HG02973 (cell line): ENCODE data around the gene FRAT1.
"Not testable (repeated sequence)": the region's sequence is repeated elsewhere in the genome, so short reads cannot be mapped to it uniquely, and the experiment has no call there.

Experiments used
- ATAC-seq: cut with Tn5 transposase; IDR thresholded peaks from one replicate; pipeline ENCODE4 v1.9.1; 2021; ENCODE audit warnings: moderate library complexity; ENCODE audit not compliant: unreplicated experiment

FRAT1 gene

DNA sequence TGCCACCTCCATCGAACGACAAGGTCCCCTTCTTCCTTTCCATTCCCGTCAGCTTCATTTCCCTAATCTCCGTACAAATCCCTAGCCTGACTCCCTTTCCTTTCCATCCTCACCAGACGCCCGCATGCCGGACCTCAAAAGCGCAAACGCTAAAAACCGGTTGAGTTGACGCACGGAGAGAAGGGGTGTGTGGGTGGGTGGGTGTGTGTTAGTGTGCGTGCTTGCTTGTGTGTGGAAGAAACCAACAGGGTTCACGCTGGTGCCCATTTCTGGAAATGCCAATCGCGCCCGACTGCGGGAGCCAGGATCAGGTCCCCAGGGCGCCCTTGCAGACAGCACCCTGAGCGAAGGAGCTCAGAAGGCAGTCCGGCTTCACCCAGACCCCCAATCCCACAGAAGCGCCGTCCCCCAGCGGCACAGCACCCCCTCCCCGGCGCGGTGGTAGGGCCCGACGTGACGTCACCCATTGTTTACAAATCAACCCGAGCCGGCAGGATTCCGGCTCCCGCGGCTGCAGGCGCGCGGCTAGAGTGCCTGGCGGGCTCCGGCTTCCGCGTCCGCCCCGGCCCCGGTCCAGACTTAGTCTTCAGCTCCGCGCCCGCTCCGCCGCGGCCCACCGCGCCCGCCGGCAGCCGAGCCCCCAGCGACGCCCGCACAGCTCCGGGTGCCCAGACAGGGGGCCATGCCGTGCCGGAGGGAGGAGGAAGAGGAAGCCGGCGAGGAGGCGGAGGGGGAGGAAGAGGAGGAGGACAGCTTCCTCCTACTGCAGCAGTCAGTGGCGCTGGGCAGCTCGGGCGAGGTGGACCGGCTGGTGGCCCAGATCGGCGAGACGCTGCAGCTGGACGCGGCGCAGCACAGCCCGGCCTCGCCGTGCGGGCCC lies at the start of gene FRAT1:
Gene FRAT1 (plus strand): TSS at position 500 of the 880 bp plus-strand sequence. CDS start 183 bp downstream, at position 683.
- peak; percentile 76 for ATAC-seq

- ATAC-seq, result no peak
These were observed 48.4 kb upstream of the FRAT1 start for GRCh38 chr10:97270523-97271154.

DNA sequence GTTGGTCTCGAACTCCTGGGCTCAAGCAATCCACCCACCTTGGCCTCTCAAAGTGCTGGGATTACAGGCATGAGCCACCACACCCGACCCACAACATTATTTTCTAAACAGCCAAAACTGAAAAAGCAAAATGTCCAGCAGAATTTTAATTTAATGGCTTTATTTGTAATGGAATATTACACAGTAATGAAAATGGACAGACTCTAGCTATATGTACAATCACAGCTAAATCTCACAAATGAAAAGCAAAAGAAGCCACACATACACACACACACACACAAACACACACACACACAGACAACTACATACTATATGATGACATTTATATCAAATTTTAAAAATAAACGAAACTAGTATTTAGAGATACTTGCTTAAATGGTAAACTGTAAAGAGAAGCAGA lies 45.4 kb upstream of the FRAT1 start:
- no peak for ATAC-seq

DNA sequence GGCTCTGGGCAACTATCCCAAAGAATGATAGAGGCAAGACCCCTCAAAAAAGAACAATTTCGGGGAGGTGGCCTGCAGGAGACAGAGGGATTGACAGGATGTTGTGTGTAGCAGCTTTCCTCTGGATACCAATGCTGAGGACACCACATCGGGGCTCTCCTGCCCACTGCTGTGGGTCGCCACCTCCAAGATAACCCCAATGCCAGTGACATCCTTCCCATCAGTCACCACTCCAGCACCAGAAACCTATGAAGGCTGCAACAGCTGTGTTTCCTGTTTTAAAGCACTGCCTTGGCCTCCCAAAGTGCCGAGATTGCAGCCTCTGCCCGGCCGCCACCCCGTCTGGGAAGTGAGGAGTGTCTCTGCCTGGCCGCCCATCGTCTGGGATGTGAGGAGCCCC lies 44.2 kb upstream of the FRAT1 start:
- no peak for ATAC-seq

- no peak for ATAC-seq
These were observed 41.5 kb upstream of the FRAT1 start for GRCh38 chr10:97277551-97277950.

DNA sequence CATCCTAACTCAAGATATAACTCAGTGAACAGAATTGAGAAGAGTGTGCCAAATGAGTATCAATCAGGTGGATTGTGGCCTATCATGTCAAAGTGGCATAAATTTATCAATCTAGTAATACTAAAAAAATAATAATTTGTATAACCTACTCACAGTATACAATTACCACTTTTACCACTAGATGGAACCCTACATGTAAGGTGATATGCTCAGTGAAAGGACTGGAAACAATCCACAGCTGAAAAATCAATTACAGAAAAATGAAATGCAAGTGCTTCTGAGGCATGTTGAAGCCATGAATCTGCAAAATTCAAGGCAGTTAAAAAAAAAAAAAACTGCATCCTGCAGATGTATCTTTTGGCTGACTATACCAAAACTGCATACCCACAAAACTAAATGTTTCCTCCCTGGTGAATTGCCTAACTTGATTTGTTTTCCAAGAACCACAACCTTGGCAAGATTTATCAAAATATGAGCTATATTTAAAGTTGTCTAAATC lies 40.5 kb upstream of the FRAT1 start:
- no peak for ATAC-seq

- no peak for ATAC-seq
These were observed 39.8 kb upstream of the FRAT1 start for GRCh38 chr10:97279121-97279815.

DNA sequence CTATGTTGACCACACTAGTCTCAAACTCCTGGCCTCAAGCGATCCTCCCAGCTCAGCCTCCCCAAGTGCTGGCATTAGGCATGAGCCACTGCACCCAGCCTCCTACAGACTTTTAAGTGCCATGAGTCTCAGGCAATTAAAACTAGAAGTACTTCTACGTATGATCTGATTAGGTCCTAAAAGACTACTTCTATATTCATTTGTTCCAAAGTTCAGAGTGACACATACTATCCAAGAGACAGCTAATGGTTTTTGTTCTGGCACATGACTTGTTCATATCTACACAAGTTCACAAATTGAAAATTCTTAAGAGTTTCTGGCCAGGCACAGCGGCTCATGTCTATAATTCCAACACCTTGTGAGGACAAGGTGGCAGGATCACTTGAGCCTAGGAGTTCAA lies 38.3 kb upstream of the FRAT1 start:
- ATAC-seq, result no peak

- ATAC-seq, result not testable (repeated sequence)
These were observed 29.0 kb upstream of the FRAT1 start for GRCh38 chr10:97290076-97290475.

DNA sequence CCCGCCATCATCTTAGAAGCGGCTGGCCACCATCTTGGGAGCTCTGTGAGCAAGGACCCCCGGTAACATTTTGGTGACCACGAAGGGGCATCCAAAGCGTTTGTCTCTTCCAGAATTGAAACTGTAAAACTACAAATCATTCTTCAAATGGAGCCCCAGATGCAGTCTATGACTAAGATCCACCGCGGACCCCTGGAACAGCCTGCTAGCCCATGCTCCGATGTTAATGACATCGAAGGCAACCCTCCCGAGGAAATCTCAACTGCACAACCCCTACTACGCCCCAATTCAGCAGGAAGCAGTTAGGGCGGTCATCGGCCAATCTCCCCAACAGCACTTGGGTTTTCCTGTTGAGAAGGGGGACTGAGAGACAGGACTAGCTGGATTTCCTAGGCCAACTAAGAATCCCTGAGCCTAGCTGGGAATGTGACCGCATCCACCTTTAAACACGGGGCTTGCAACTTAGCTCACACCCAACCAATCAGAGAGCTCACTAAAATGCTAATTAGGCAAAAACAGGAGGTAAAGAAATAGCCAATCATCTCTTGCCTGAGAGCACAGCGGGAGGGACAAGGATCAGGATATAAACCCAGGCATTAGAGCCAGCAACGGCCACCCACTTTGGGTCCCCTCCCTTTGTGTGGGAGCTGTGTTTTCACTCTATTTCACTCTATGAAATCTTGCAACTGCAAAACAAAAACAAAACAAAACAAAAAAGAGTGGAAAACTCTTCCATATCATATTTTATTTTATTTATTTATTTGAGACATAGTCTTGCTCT lies 28.3 kb upstream of the FRAT1 start:
- ATAC-seq, result not testable (repeated sequence)

- ATAC-seq, result peak; percentile 2
These were observed 27.5 kb upstream of the FRAT1 start for GRCh38 chr10:97291357-97292096.

DNA sequence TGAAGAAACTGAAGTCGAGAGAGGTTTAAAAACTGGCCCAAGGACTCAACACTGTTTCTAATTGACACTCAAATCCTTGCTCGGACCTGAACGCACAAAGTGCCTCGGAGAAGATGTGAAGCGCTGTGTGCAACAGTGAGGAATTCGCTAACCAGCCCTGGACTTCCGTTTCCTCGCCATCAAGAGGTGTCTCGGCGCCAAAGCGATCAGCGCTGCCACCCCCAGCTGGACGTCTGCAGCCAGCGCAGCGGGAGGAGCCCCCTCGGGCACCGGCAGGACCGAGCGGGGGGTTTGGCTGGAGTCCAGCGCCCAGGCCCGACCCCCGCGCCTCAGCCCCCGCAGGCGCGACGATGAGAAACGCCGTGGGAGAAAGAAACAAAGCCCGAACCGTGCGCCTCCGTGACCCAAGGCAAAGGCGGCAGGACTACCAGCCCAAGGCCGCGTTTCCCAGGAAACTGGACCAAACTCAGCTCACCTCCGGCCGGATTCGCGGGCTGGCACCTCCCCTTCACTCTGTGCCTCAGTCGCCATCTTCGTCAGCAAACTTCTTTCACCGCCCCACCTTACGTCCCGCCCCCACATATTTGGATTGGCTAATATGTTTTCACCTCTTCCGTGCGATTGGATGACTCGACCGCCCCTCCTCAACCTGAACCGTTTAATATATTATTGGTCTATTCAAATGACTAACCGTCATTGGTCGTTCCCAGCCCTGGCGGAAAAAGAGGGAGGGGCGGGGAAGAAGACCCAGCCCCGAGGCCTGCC lies 26.8 kb upstream of the FRAT1 start, which contains the start of gene ARHGAP19:
Gene ARHGAP19 (minus strand): TSS at position 541 of the 765 bp plus-strand sequence. CDS start 10 bp downstream, at position 531.
- ATAC-seq, result peak; percentile 93

DNA sequence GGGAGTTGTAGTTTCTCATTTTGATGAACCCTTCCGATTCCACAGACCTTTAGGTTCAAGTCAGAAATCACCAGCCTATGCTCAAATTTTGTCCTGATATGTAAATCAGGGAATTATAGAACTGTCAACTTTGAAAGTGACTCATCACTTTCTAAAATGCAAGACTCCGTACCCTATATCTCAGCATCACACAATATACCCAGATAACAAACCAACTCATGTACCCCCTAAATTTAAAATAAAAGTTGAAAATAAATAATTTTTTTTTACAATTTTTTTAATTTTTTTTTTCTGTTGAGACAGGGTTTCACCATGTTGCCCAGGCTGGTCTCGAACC lies 26.2 kb upstream of the FRAT1 start:
- ATAC-seq, result no peak

- ATAC-seq, result no peak
These were observed 21.4 kb upstream of the FRAT1 start for GRCh38 chr10:97297556-97298222.

- ATAC-seq, result no peak
These were observed 20.9 kb upstream of the FRAT1 start for GRCh38 chr10:97298223-97298571.

DNA sequence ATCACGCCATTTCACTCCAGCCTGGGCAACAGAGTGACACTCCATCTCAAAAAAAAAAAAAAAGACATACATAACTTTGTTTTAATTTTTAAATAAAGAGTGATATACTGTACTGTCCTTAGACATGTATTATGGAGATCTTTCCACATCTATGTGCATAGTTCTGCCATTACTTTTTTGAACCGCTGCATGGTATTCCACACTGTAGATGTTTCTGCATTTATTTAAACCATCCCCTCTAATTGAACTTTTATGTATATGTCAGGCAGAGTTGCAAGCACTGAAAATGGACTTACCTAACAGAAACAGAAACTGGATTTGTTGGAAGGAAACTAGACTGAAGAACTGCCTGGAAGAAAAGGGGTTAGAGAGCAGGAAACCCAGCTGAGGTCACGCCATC lies 18.1 kb upstream of the FRAT1 start:
- no peak for ATAC-seq

- ATAC-seq, result no peak
These were observed 16.8 kb upstream of the FRAT1 start for GRCh38 chr10:97302088-97302791.

GRCh38 chr10:97307441-97307840 lies 11.6 kb upstream of the FRAT1 start:
- no peak for ATAC-seq
